GM12878 (cell line): ENCODE results near the gene CDK11A. TPM values are rescaled to one million over a fixed set of nuclear protein-coding genes. Genes with fewer than 3 reads are reported as not detected.
A peak's percentile ranks its signal among the peaks of the same experiment; 100 is the strongest.
"Not testable (repeated sequence)": the region's sequence is repeated elsewhere in the genome, so short reads cannot be mapped to it uniquely, and the experiment has no call there.

ENCODE experiments used
- ATAC-seq: fragments of 200-7000 bp; cut with Tn5 transposase; 3 replicates; pipeline ENCODE4 v1.9.1; 2020; ENCODE audit warnings: mild to moderate bottlenecking, moderate library complexity
- BruUV-seq: library from RNA; stranded (reverse); fragments of 400-500 nt; replicated peaks from 2 replicates; lab custom pipeline; 2021; lab: Mats Ljungman, UMichigan
- CTCF ChIA-PET: fragments of 300-600 bp; sonication (Branson Sonifier 250); formaldehyde crosslinking; extraction: SDS; loops from one replicate; lab custom pipeline; 2021; ENCODE audit warnings: inconsistent platforms; lab: Yijun Ruan, JAX
- POLR2A ChIA-PET: fragments of 350-600 bp; formaldehyde crosslinking; extraction: SDS; loops from one replicate; lab custom pipeline; 2021; ENCODE audit warnings: inconsistent platforms; lab: Charles Lee
- RAD21 ChIA-PET: fragments of 300-600 bp; sonication (Branson Sonifier 250); formaldehyde crosslinking; loops from one replicate; lab custom pipeline; 2023; ENCODE audit warnings: antibody characterized with exemption; ENCODE audit not compliant: unreplicated experiment; lab: Charles Lee
- SMC1A ChIA-PET: fragments of 300-600 bp; sonication (Branson Sonifier 250); formaldehyde crosslinking; loops from one replicate; lab custom pipeline; 2023; ENCODE audit not compliant: unreplicated experiment, uncharacterized antibody; lab: Charles Lee
- DNase-seq: peaks from one replicate; pipeline ENCODE4 v3.0.0-alpha.2; 2011; ENCODE audit warnings: low read depth, low spot score
- FAIRE-seq: peaks from 3 replicates; lab custom pipeline; 2011; peaks lifted over from hg19 to GRCh38; lab: Jason Lieb, UNC
- H2AFZ ChIP-seq: 2 replicates; pipeline ENCODE4 v1.6.0; 2011; ENCODE audit warnings: low read depth, low read length, control low read depth; ENCODE audit not compliant: control insufficient read depth
- H3K27ac ChIP-seq: 2 replicates; pipeline ENCODE4 v1.5.1; 2011; ENCODE audit warnings: control low read depth; ENCODE audit not compliant: control insufficient read depth, insufficient read depth
- H3K27me3 ChIP-seq, 2 experiments: replicated peaks in 1 of 2; 2 replicates each; pipeline versions ENCODE4 v1.6.0 to v1.6.1; 2011; ENCODE audit warnings: low read length in 1 of 2; ENCODE audit not compliant: control insufficient read depth in 2 of 2, insufficient read depth in 2 of 2
- H3K36me3 ChIP-seq, 2 experiments: 2 replicates each; pipeline ENCODE4 v1.5.1; 2011; ENCODE audit warnings: low read length in 1 of 2; ENCODE audit not compliant: control insufficient read depth in 2 of 2, insufficient read depth in 2 of 2
- H3K4me1 ChIP-seq: 2 replicates; pipeline ENCODE4 v1.6.1; 2011; ENCODE audit warnings: mild to moderate bottlenecking, low read length, moderate library complexity, mixed read lengths; ENCODE audit not compliant: control insufficient read depth, insufficient read depth
- H3K4me2 ChIP-seq: 2 replicates; pipeline ENCODE4 v1.6.0; 2011; ENCODE audit warnings: control low read depth; ENCODE audit not compliant: control insufficient read depth, insufficient read depth
- H3K4me3 ChIP-seq: fragments of 200-600 bp; sonication (generic); 2 replicates; pipeline ENCODE4 v1.5.1; 2016
- H3K79me2 ChIP-seq: 2 replicates; pipeline ENCODE4 v1.6.0; 2011; ENCODE audit warnings: low read length; ENCODE audit not compliant: control insufficient read depth, insufficient read depth
- H3K9ac ChIP-seq: 2 replicates; pipeline ENCODE4 v1.8.0; 2011; ENCODE audit warnings: low read length, control low read depth, mixed read lengths; ENCODE audit not compliant: control insufficient read depth, insufficient read depth
- H3K9me3 ChIP-seq: replicated peaks from 3 replicates; pipeline ENCODE4 v1.5.1; 2011; ENCODE audit warnings: mild to moderate bottlenecking, low read length; ENCODE audit not compliant: control insufficient read depth, insufficient read depth
- H4K20me1 ChIP-seq: 2 replicates; pipeline ENCODE4 v1.6.0; 2011; ENCODE audit not compliant: control insufficient read depth, insufficient read depth
- EP300 ChIP-seq, 2 experiments: fragments of 150-350 bp in 1 of 2; IDR thresholded peaks; 2 replicates each; pipeline ENCODE4 v1.6.1; 2011 to 2012; ENCODE audit warnings: low read depth in 2 of 2, low read length in 2 of 2, borderline replicate concordance in 1 of 2, improper control_type of control experiment in 1 of 2, inconsistent platforms in 1 of 2; ENCODE audit not compliant: control insufficient read depth in 1 of 2
- SREBF1 ChIP-seq: IDR thresholded peaks from 2 replicates; pipeline ENCODE4 v1.6.1; 2012; ENCODE audit warnings: mild to moderate bottlenecking, low read length
- WGBS: methylation state at CpG from one replicate; pipeline ENCODE4 v1.1.6; 2016; ENCODE audit warnings: low lambda C conversion rate; ENCODE audit not compliant: insufficient replicate concordance, insufficient coverage; ENCODE audit errors: missing lambda C conversion rate; 5-methylcytosine and 5-hydroxymethylcytosine counted together
- in situ Hi-C: fragments of 300-500 bp; cut with MboI; formaldehyde crosslinking; loops from 9 replicates; pipeline ENCODE4 v1.14.3; 2018; ENCODE audit warnings: mixed read lengths
- intact Hi-C: fragments of 100-400 bp; cut with micrococcal nuclease; formaldehyde crosslinking; loops from one replicate; pipeline ENCODE4 v1.14.2; 2022; ENCODE audit not compliant: unreplicated experiment
- polyA plus RNA-seq, 11 experiments: library from polyadenylated mRNA; depleted of rRNA in 4 of 11; unstranded in 6 of 11; stranded (reverse) in 5 of 11; fragments of >200 nt; fragmentation: Nextera tagmentation in 4 of 11; fragmentation: Illumina TruSeq in 1 of 11; extraction: Ambion mirVana in 4 of 11; extraction: Trizol in 1 of 11; gene quantifications; 1 replicate in 1 of 11; 2 replicates in 10 of 11; pipeline versions ENCODE4 v1.2.1 to v1.2.3, GENCODE V29; 2011 to 2016; ENCODE audit warnings: inconsistent platforms in 2 of 11, missing spikeins in 2 of 11, low read depth in 1 of 11
- total RNA-seq, 4 experiments: library from RNA; depleted of rRNA in 3 of 4; stranded (reverse); fragments of >200 nt in 3 of 4; fragmentation: Illumina TruSeq in 1 of 4; extraction: Trizol in 1 of 4; gene quantifications; 2 replicates each; pipeline versions ENCODE4 v1.2.1 to v1.2.3, GENCODE V29; 2013 to 2021
- TF ChIP-seq, protein P1 (sequence below): fragments of 450-650 bp; formaldehyde crosslinking; IDR thresholded peaks from 2 replicates; pipeline ENCODE4 v1.4.0; 2020; ENCODE audit warnings: mild to moderate bottlenecking, moderate library complexity
- TF ChIP-seq, protein P2 (sequence below): IDR thresholded peaks from 2 replicates; pipeline ENCODE4 v1.6.1; 2011; ENCODE audit warnings: low read depth, mild to moderate bottlenecking, low read length, moderate library complexity, borderline replicate concordance; ENCODE audit errors: extremely low read depth

Gene CDK11A
- total and polyA plus RNA-seq, 10 of the 15 experiments (the other 5 are each of a cell fraction or from before 2014, with no cell fraction given): 5.1 to 46.0 (median 25.9) TPM

DNA sequence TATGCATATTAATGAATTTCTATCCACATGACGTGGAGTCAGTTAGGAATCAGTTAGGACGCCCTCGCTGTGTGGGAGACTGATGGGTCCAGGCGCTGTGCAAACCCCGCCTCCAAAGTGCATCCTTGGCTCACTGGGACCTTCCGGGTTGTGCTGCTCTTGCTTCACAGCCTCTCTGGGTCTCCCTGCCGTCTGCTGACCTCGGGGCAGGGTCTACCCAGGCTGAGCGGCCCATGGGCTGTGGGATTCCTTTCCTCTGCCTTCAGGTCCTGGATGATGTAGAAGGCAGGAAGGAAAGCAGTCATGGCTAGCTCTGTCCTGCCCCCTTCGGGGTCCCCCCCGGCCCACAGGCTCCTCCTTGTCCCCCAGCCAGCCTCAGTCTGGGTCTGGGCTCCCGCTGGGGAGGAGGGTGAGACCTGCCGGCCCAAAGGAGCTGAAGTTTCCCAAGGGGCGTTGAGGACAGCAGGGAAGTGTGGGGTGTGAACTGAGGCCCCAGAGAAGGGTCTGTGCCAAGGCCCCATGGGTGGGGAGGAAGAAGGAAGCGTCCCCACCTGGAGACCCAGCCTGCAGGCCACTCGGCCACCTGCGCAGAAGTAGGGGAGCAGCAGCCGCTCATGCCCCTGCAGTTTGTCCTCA lies 24.6 kb upstream of the CDK11A start (continued):
- TF ChIP-seq, protein P1, sequence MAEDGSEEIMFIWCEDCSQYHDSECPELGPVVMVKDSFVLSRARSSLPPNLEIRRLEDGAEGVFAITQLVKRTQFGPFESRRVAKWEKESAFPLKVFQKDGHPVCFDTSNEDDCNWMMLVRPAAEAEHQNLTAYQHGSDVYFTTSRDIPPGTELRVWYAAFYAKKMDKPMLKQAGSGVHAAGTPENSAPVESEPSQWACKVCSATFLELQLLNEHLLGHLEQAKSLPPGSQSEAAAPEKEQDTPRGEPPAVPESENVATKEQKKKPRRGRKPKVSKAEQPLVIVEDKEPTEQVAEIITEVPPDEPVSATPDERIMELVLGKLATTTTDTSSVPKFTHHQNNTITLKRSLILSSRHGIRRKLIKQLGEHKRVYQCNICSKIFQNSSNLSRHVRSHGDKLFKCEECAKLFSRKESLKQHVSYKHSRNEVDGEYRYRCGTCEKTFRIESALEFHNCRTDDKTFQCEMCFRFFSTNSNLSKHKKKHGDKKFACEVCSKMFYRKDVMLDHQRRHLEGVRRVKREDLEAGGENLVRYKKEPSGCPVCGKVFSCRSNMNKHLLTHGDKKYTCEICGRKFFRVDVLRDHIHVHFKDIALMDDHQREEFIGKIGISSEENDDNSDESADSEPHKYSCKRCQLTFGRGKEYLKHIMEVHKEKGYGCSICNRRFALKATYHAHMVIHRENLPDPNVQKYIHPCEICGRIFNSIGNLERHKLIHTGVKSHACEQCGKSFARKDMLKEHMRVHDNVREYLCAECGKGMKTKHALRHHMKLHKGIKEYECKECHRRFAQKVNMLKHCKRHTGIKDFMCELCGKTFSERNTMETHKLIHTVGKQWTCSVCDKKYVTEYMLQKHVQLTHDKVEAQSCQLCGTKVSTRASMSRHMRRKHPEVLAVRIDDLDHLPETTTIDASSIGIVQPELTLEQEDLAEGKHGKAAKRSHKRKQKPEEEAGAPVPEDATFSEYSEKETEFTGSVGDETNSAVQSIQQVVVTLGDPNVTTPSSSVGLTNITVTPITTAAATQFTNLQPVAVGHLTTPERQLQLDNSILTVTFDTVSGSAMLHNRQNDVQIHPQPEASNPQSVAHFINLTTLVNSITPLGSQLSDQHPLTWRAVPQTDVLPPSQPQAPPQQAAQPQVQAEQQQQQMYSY (CRISPR knock-in tag): no peak
- TF ChIP-seq EP300 (IDR thresholded peaks at IDR 0.05; ENCODE audit: borderline replicate concordance in 1 of 2, control insufficient read depth in 1 of 2, low read depth in 2 of 2, low read length in 2 of 2) (no peak), SREBF1 (no peak)
- TF ChIP-seq, protein P2, sequence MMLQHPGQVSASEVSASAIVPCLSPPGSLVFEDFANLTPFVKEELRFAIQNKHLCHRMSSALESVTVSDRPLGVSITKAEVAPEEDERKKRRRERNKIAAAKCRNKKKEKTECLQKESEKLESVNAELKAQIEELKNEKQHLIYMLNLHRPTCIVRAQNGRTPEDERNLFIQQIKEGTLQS: no peak

DNA sequence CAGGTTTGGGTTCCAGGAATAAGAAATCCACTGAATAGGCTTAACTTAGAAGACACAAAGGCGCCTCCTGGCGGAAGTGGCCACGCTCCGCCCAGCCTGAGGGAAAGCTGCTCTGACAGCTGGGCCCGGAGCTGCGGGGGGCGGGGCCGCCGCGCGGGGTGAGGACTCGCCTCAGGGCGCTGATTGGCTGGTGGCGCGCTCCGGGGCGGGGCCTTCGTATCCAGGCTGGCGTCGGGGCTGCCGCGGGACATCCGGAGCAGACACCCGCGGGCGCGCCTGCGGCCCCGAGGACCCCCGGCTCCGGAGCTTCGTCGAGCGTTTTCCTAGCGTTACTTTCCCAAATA lies 22.4 kb upstream of the CDK11A start:
- H4K20me1 ChIP-seq, H3K27me3 ChIP-seq, FAIRE-seq, H3K9ac ChIP-seq, DNase-seq, H2AFZ ChIP-seq, H3K4me2 ChIP-seq, SMC1A ChIA-PET, H3K4me3 ChIP-seq, RAD21 ChIA-PET, in situ Hi-C loops, intact Hi-C loops, H3K4me1 ChIP-seq, H3K36me3 ChIP-seq, H3K9me3 ChIP-seq, H3K79me2 ChIP-seq: not testable (repeated sequence)
- BruUV-seq: TSS peak; percentile 90
- no CpG with 5 or more reads among the region's 35 CpGs for WGBS
- CTCF ChIA-PET: interaction anchor here (1.4 kb wide), 1 partner anchor 159 kb away, joined by 3 read pairs; no protein-coding TSS in a partner anchor
- ATAC-seq: peak; percentile 93
- H3K27ac ChIP-seq: 0 out of 2 replicates have a peak overlapping the region, but pooled peaks have one; percentile 72
- POLR2A ChIA-PET: interaction anchor here (0.7 kb wide), 1 partner anchor 30 kb away, joined by 3 read pairs; no protein-coding TSS in a partner anchor
